H1 (cell line): Measurements from ENCODE around the gene NPS.

Experiments
- CTCF ChIP-seq, 3 experiments: IDR thresholded peaks; 1 replicate in 2 of 3; 2 replicates in 1 of 3; pipeline versions ENCODE4 v1.5.1 to v1.6.1; 2011; ENCODE audit warnings: low read length in 3 of 3, mild to moderate bottlenecking in 3 of 3, inconsistent platforms in 2 of 3, low read depth in 1 of 3, moderate library complexity in 1 of 3; ENCODE audit not compliant: insufficient read depth in 1 of 3; ENCODE audit errors: control extremely low read depth in 1 of 3
- KDM1A ChIP-seq: fragments of 200-600, 300-600 bp; sonication (generic); IDR thresholded peaks from 2 replicates; pipeline ENCODE4 v1.7.1; 2016; ENCODE audit warnings: mild to moderate bottlenecking, low read length, borderline replicate concordance
- MAFK ChIP-seq: IDR thresholded peaks from 2 replicates; pipeline ENCODE4 v1.6.1; 2012; ENCODE audit warnings: low read depth, mild to moderate bottlenecking, improper control_type of control experiment, low read length
- POLR2A ChIP-seq, 2 experiments: IDR thresholded peaks; 1 replicate in 1 of 2; 2 replicates in 1 of 2; pipeline ENCODE4 v1.6.1; 2011; ENCODE audit warnings: low read depth in 2 of 2, low read length in 2 of 2, mild to moderate bottlenecking in 2 of 2; ENCODE audit errors: control extremely low read depth in 1 of 2
- RBBP5 ChIP-seq: IDR thresholded peaks from 2 replicates; pipeline ENCODE4 v1.7.1; 2012; ENCODE audit warnings: low read depth, mild to moderate bottlenecking, inconsistent platforms, low read length, moderate library complexity, borderline replicate concordance

GRCh38 chr10:127527320-127527719 lies 21.8 kb upstream of the NPS start:
- no peak for TF ChIP-seq CTCF (IDR thresholded peaks at IDR 0.05; ENCODE audit: control extremely low read depth in 1 of 3, insufficient read depth in 1 of 3, low read depth in 1 of 3, low read length in 3 of 3)
- TF ChIP-seq RBBP5 = no peak
- TF ChIP-seq KDM1A = no peak
- TF ChIP-seq MAFK = no peak
- no peak for TF ChIP-seq POLR2A (IDR thresholded peaks at IDR 0.05; ENCODE audit: control extremely low read depth in 1 of 2, low read depth in 2 of 2, low read length in 2 of 2)
